Activated naive CD8-positive, alpha-beta T cell treated with anti-CD3 and anti-CD28 coated beads, Interleukin-2, amount 10 ng/mL, durations not matched to agents 7 days and 5 days (primary cell): ENCODE results near the gene ELF1. TPM values are rescaled to one million over a fixed set of nuclear protein-coding genes. Genes with fewer than 3 reads are reported as not detected.
A peak's percentile ranks its signal among the peaks of the same experiment; 100 is the strongest.

ENCODE experiments used
- ATAC-seq: fragments of 150-1000 bp; cut with Tn5 transposase; one replicate; pipeline ENCODE4 v1.10.0; 2021; ENCODE audit warnings: low read depth, moderate library complexity
- POLR2A ChIA-PET: fragments of 350-600 bp; sonication (Branson Sonifier 250); formaldehyde crosslinking; loops from one replicate; lab custom pipeline; 2021; ENCODE audit warnings: antibody characterized with exemption; lab: Charles Lee
- DNase-seq: peaks from one replicate; pipeline ENCODE4 v3.0.0; 2021
- H3K27ac Mint-ChIP-seq: one replicate; pipeline ENCODE4 v1.8.0; 2022; ENCODE audit warnings: mild to moderate bottlenecking, mixed read lengths
- H3K27me3 Mint-ChIP-seq: one replicate; pipeline ENCODE4 v1.8.0; 2022; ENCODE audit warnings: mild to moderate bottlenecking, moderate library complexity, mixed read lengths
- H3K36me3 Mint-ChIP-seq: one replicate; pipeline ENCODE4 v1.8.0; 2021; ENCODE audit warnings: mild to moderate bottlenecking, mixed read lengths
- H3K4me1 Mint-ChIP-seq: one replicate; pipeline ENCODE4 v1.8.0; 2021; ENCODE audit warnings: mixed read lengths
- H3K4me3 Mint-ChIP-seq: one replicate; pipeline ENCODE4 v1.8.0; 2022; ENCODE audit warnings: mild to moderate bottlenecking, moderate library complexity, mixed read lengths
- H3K9me3 Mint-ChIP-seq: one replicate; pipeline ENCODE4 v1.8.0; 2021; ENCODE audit warnings: mixed read lengths
- total RNA-seq, 2 experiments: library from RNA; stranded (reverse); gene quantifications; one replicate each; pipeline ENCODE4 v1.2.3, GENCODE V29; 2021

ELF1 gene
- total RNA-seq, 2 experiments from 2014 or later = 134 to 142 TPM

- peaks cover 55% of the 10 kb centered on the region for H3K4me1 Mint-ChIP-seq
- no peak overlapping the region for H3K4me3 Mint-ChIP-seq
- peaks cover 33% of the 10 kb centered on the region for H3K36me3 Mint-ChIP-seq
- no peaks in the 10 kb centered on the region for H3K9me3 Mint-ChIP-seq
- POLR2A ChIA-PET = interaction anchor here (4.4 kb wide), 1 partner anchor 32 kb away, joined by 31 read pairs; no protein-coding TSS in a partner anchor
- ATAC-seq = no peak
- no peaks in the 10 kb centered on the region for H3K27me3 Mint-ChIP-seq
- DNase-seq = no peak
- no peak overlapping the region for H3K27ac Mint-ChIP-seq
Measured at GRCh38 chr13:41012536-41012935, 6.6 kb downstream of the ELF1 start.

- POLR2A ChIA-PET = interaction anchor here (0.5 to 4.4 kb wide), 3 partner anchors 29 to 31 kb away, joined by 4 to 31 read pairs (median 5); no protein-coding TSS in a partner anchor
- Mint-ChIP-seq H3K27me3 (no peaks in the 10 kb centered on the region), H3K9me3 (no peaks in the 10 kb centered on the region), H3K4me3 (no peak overlapping the region), H3K4me1 (peaks cover 61% of the 10 kb centered on the region), H3K36me3 (peaks cover 32% of the 10 kb centered on the region), H3K27ac (no peak overlapping the region)
- ATAC-seq (no peak), DNase-seq (no peak)
Measured at GRCh38 chr13:41011382-41011956, 7.6 kb downstream of the ELF1 start.

- Mint-ChIP-seq H3K4me1 (peaks cover 63% of the 10 kb centered on the region), H3K9me3 (no peaks in the 10 kb centered on the region), H3K27me3 (no peaks in the 10 kb centered on the region), H3K4me3 (peak overlapping the region; percentile 83), H3K27ac (peak overlapping the region; percentile 70), H3K36me3 (peaks cover 24% of the 10 kb centered on the region)
- DNase-seq = no peak
- peak; percentile 23 for ATAC-seq
- POLR2A ChIA-PET = interaction anchor here (0.7 to 5.4 kb wide), 2 partner anchors 10 to 23 kb away, joined by 3 to 39 read pairs; partner anchors contain the start of gene ELF1
Measured at GRCh38 chr13:41008349-41008980, 10.7 kb downstream of the ELF1 start.

GRCh38 chr13:41007744-41008128 is 11.4 kb downstream of the ELF1 start:
- H3K27ac Mint-ChIP-seq = peak overlapping the region; percentile 70
- DNase-seq (no peak), ATAC-seq (no peak)
- H3K9me3 Mint-ChIP-seq = no peaks in the 10 kb centered on the region
- H3K4me1 Mint-ChIP-seq = peaks cover 60% of the 10 kb centered on the region
- POLR2A ChIA-PET = interaction anchor here (5.4 kb wide), 1 partner anchor 11 kb away, joined by 39 read pairs; the partner anchor contains the start of gene ELF1
- no peaks in the 10 kb centered on the region for H3K27me3 Mint-ChIP-seq
- peak overlapping the region; percentile 83 for H3K4me3 Mint-ChIP-seq
- H3K36me3 Mint-ChIP-seq = peaks cover 19% of the 10 kb centered on the region

GRCh38 chr13:41006978-41007743 is 12.0 kb downstream of the ELF1 start:
- Mint-ChIP-seq H3K4me1 (peaks cover 59% of the 10 kb centered on the region), H3K9me3 (no peaks in the 10 kb centered on the region), H3K27ac (peak overlapping the region; percentile 70), H3K4me3 (peak overlapping the region; percentile 83), H3K27me3 (no peaks in the 10 kb centered on the region), H3K36me3 (peaks cover 16% of the 10 kb centered on the region)
- DNase-seq (no peak), ATAC-seq (peak; percentile 27)
- POLR2A ChIA-PET = interaction anchor here (0.6 to 5.4 kb wide), 3 partner anchors 11 to 345 kb away, joined by 4 to 39 read pairs (median 18); partner anchors contain the start of gene ELF1

- DNase-seq = no peak
- Mint-ChIP-seq H3K36me3 (peaks cover 16% of the 10 kb centered on the region), H3K9me3 (no peaks in the 10 kb centered on the region), H3K27me3 (no peaks in the 10 kb centered on the region), H3K4me1 (peaks cover 60% of the 10 kb centered on the region), H3K27ac (peak overlapping the region; percentile 85), H3K4me3 (peak overlapping the region; percentile 74)
- ATAC-seq = peak; percentile 12
- POLR2A ChIA-PET = interaction anchor here (1.1 to 5.4 kb wide), 5 partner anchors 9 to 54 kb away, joined by 3 to 39 read pairs (median 5); partner anchors contain the start of gene ELF1
Measured at GRCh38 chr13:41006306-41006705, 12.8 kb downstream of the ELF1 start.

- H3K4me3 Mint-ChIP-seq = peak overlapping the region; percentile 74
- ATAC-seq (no peak), DNase-seq (no peak)
- POLR2A ChIA-PET = interaction anchor here (1.1 to 5.4 kb wide), 6 partner anchors 10 to 55 kb away, joined by 3 to 39 read pairs (median 5); partner anchors contain the start of gene ELF1
- H3K9me3 Mint-ChIP-seq = no peaks in the 10 kb centered on the region
- peaks cover 14% of the 10 kb centered on the region for H3K36me3 Mint-ChIP-seq
- no peaks in the 10 kb centered on the region for H3K27me3 Mint-ChIP-seq
- peaks cover 57% of the 10 kb centered on the region for H3K4me1 Mint-ChIP-seq
- peak overlapping the region; percentile 85 for H3K27ac Mint-ChIP-seq
Measured at GRCh38 chr13:41005704-41006103, 13.4 kb downstream of the ELF1 start.

GRCh38 chr13:41004875-41005693 is 14.0 kb downstream of the ELF1 start:
- ATAC-seq (peak; percentile 79), DNase-seq (no peak)
- Mint-ChIP-seq H3K9me3 (no peaks in the 10 kb centered on the region), H3K27me3 (no peaks in the 10 kb centered on the region), H3K4me1 (peaks cover 57% of the 10 kb centered on the region), H3K4me3 (peak overlapping the region; percentile 74), H3K36me3 (peaks cover 12% of the 10 kb centered on the region), H3K27ac (peak overlapping the region; percentile 85)
- POLR2A ChIA-PET = interaction anchor here (0.6 to 5.4 kb wide), 9 partner anchors 9 to 56 kb away, joined by 3 to 39 read pairs (median 5); partner anchors contain the start of gene ELF1

- DNase-seq = no peak
- no peaks in the 10 kb centered on the region for H3K27me3 Mint-ChIP-seq
- POLR2A ChIA-PET = interaction anchor here (1.4 to 2.4 kb wide), 3 partner anchors 11 to 21 kb away, joined by 5 to 8 read pairs (median 8); no protein-coding TSS in a partner anchor
- H3K9me3 Mint-ChIP-seq = no peaks in the 10 kb centered on the region
- ATAC-seq = no peak
- H3K36me3 Mint-ChIP-seq = peaks cover 23% of the 10 kb centered on the region
- no peak overlapping the region for H3K4me3 Mint-ChIP-seq
- peaks cover 61% of the 10 kb centered on the region for H3K4me1 Mint-ChIP-seq
- no peak overlapping the region for H3K27ac Mint-ChIP-seq
Measured at GRCh38 chr13:41002606-41003005, 16.5 kb downstream of the ELF1 start.

- peaks cover 28% of the 10 kb centered on the region for H3K36me3 Mint-ChIP-seq
- no peak for DNase-seq
- H3K27me3 Mint-ChIP-seq = no peaks in the 10 kb centered on the region
- no peak for ATAC-seq
- peak overlapping the region; percentile 54 for H3K4me3 Mint-ChIP-seq
- peaks cover 58% of the 10 kb centered on the region for H3K4me1 Mint-ChIP-seq
- POLR2A ChIA-PET = interaction anchor here (0.7 to 2.4 kb wide), 4 partner anchors 12 to 20 kb away, joined by 3 to 8 read pairs (median 6); partner anchors contain the start of gene ELF1
- H3K27ac Mint-ChIP-seq = peak overlapping the region; percentile 24
- no peaks in the 10 kb centered on the region for H3K9me3 Mint-ChIP-seq
Measured at GRCh38 chr13:41001695-41002094, 17.4 kb downstream of the ELF1 start.

- Mint-ChIP-seq H3K9me3 (no peaks in the 10 kb centered on the region), H3K27me3 (no peaks in the 10 kb centered on the region), H3K4me1 (peaks cover 61% of the 10 kb centered on the region), H3K27ac (no peak overlapping the region), H3K4me3 (no peak overlapping the region), H3K36me3 (peaks cover 36% of the 10 kb centered on the region)
- DNase-seq = no peak
- ATAC-seq = no peak
- POLR2A ChIA-PET = no interaction called here
Measured at GRCh38 chr13:40999416-40999815, 19.7 kb downstream of the ELF1 start.

GRCh38 chr13:40996426-40997092 is 22.6 kb downstream of the ELF1 start:
- no peak for DNase-seq
- H3K36me3 Mint-ChIP-seq = peaks cover 32% of the 10 kb centered on the region
- no peak for ATAC-seq
- no peaks in the 10 kb centered on the region for H3K27me3 Mint-ChIP-seq
- H3K27ac Mint-ChIP-seq = peak overlapping the region; percentile 47
- H3K9me3 Mint-ChIP-seq = no peaks in the 10 kb centered on the region
- POLR2A ChIA-PET = interaction anchor here (1.0 to 1.8 kb wide), 3 partner anchors 11 to 64 kb away, joined by 3 to 6 read pairs (median 3); no protein-coding TSS in a partner anchor
- peaks cover 65% of the 10 kb centered on the region for H3K4me1 Mint-ChIP-seq
- no peak overlapping the region for H3K4me3 Mint-ChIP-seq
